ENCODE results near the gene KRT6A.

The KRT6A gene

GRCh38 chr12:52524898-52525591, 32.0 kb upstream of the KRT6A start:
- no peak for DNase-seq (ENCODE audit: low spot score)
- TF ChIP-seq CTCF (IDR thresholded peaks at IDR 0.05; ENCODE audit: extremely low read depth, missing control alignments), result no peak

DNA sequence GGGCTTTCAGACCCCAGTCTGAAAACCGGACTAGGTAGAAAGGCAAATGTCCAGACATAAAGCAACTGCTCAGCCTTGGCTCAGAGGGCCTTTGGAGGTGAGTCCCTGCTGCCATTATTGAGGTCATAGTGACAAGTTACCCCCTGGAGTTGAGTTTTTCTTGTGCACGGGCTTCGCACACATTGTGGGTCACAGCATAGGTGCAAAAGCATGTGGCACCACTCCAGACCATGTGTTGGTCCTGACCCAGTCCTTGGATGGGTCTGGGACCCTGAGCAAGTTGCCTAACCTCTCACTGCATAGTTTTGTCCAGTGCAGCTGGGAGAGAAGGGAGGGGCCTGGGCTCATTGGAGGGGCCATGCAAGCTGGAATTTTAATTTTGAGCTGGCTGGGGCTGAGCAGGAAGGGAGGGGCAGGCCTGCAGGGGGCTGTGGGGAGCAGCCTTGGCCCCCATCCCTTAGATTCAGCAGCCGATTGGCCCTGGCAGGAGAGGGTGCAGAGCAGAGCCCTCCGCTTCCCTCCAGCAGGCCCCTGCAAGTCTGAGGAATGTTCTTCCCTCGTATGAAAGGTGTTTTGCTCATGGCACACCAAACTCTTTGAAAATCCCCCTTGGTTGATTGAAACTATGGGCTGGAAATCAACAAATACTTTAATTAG, 31.3 kb upstream of the KRT6A start:
- TF ChIP-seq CTCF (IDR thresholded peaks at IDR 0.05; ENCODE audit: extremely low read depth, missing control alignments), result no peak
- DNase-seq (ENCODE audit: low spot score), result no peak

DNA sequence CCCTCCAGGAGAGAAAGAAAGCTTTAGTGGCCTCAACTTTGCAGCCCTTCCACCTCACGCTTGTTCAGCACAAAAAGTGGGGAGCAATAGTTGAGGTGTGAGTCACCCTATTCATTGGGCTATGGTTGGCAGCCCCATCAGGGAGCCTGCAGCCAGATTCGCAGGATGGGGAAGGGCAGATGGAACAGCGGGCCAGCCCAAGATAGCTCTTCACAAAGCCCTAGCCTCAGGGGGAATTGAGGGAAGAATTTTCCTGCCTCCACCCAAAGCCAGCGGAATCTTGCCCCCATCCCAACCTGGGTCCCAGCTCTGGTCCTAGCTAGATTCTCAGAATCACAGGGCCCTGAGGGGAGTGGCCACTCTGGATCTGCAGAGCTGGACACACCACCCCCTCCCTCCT, 30.8 kb upstream of the KRT6A start:
- TF ChIP-seq CTCF (IDR thresholded peaks at IDR 0.05; ENCODE audit: extremely low read depth, missing control alignments), result no peak
- no peak for DNase-seq (ENCODE audit: low spot score)

GRCh38 chr12:52522346-52523011, 29.4 kb upstream of the KRT6A start:
- DNase-seq (ENCODE audit: low spot score), result no peak
- no peak for TF ChIP-seq CTCF (IDR thresholded peaks at IDR 0.05; ENCODE audit: extremely low read depth, missing control alignments)

GRCh38 chr12:52521568-52522266, 28.7 kb upstream of the KRT6A start:
- DNase-seq (ENCODE audit: low spot score), result no peak
- TF ChIP-seq CTCF (IDR thresholded peaks at IDR 0.05; ENCODE audit: extremely low read depth, missing control alignments), result no peak

DNA sequence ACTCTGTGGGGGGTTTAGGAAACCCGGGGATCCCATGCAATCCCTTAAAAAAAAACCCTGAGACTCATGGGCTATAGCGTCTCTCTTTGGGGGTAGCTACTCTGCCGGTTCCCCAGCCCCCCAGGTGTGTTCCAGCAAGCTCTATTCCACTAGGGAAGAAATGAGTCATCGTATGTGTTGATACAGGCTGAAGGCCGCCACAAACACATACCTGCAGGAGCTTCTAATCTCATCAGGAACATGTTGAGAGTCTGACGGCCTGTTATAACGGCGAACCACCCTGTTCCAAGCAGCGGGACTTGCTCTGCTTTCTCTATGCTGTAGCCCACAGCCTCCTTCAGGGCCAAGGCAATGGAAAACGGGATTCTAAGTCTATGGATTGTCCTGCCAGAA, 28.1 kb upstream of the KRT6A start:
- TF ChIP-seq CTCF (IDR thresholded peaks at IDR 0.05; ENCODE audit: extremely low read depth, missing control alignments), result no peak
- no peak for DNase-seq (ENCODE audit: low spot score)
